HCT116 (cell line): ENCODE measurements around the gene GGNBP2. TPM values are rescaled to one million over a fixed set of nuclear protein-coding genes. Genes with fewer than 3 reads are reported as not detected.

ENCODE experiments used
- ATAC-seq: fragments of 200-7000 bp; cut with Tn5 transposase; 2 replicates; pipeline ENCODE4 v1.9.1; 2020; ENCODE audit warnings: mild to moderate bottlenecking, moderate library complexity
- BruUV-seq: library from RNA; stranded (reverse); fragments of 400-500 nt; replicated peaks from 2 replicates; lab custom pipeline; 2021; lab: Mats Ljungman, UMichigan
- CTCF ChIA-PET: fragments of 300-600 bp; sonication (Branson Sonifier 250); formaldehyde crosslinking; loops from one replicate; lab custom pipeline; 2021; ENCODE audit warnings: antibody characterized with exemption; lab: Charles Lee
- POLR2A ChIA-PET: fragments of 300-600, 350-600 bp; sonication (Branson Sonifier 250); formaldehyde crosslinking; loops from one replicate; lab custom pipeline; 2021; ENCODE audit warnings: antibody characterized with exemption; lab: Charles Lee
- RAD21 ChIA-PET, 2 experiments: fragments of 300-600 bp; sonication (Branson Sonifier 250); formaldehyde crosslinking; loops; one replicate each; lab custom pipeline; 2023; ENCODE audit warnings: low total read pairs in 2 of 2; ENCODE audit not compliant: uncharacterized antibody in 2 of 2, unreplicated experiment in 2 of 2, low non-redundant PET in 1 of 2; lab: Charles Lee
- DNase-seq: peaks from one replicate; pipeline ENCODE4 v3.0.0-alpha.2; 2010; ENCODE audit warnings: low read depth, low spot score
- H2AFZ ChIP-seq: fragments of 200-600 bp; shearing (Covaris generic), sonication (generic); 2 replicates; pipeline ENCODE4 v1.6.1; 2017; ENCODE audit warnings: low read depth, mixed run types, mixed read lengths, antibody characterized with exemption, low read length; ENCODE audit not compliant: poor library complexity, severe bottlenecking
- H3K27ac ChIP-seq: 2 replicates; pipeline ENCODE4 v1.5.1; 2012; ENCODE audit warnings: low read depth, low read length
- H3K27me3 ChIP-seq: fragments of 200-600 bp; sonication (generic); 2 replicates; pipeline ENCODE4 v1.6.1; 2016; ENCODE audit warnings: mixed run types, low read length, mixed read lengths; ENCODE audit not compliant: insufficient read depth
- H3K36me3 ChIP-seq, 2 experiments: fragments of 200-500 bp in 1 of 2; fragments of 200-600 bp in 1 of 2; sonication (Bioruptor generic) in 1 of 2; sonication (generic) in 1 of 2; 2 replicates each; pipeline versions ENCODE4 v1.5.1 to v1.6.1; 2014 to 2016; ENCODE audit warnings: low read length in 2 of 2, inconsistent platforms in 1 of 2, mixed read lengths in 1 of 2, mixed run types in 1 of 2; ENCODE audit not compliant: insufficient read depth in 2 of 2, control insufficient read depth in 1 of 2
- H3K4me1 ChIP-seq, 2 experiments: fragments of 200-600 bp in 1 of 2; sonication (generic) in 1 of 2; 2 replicates each; pipeline versions ENCODE4 v1.5.1 to v1.6.1; 2012 to 2017; ENCODE audit warnings: low read length in 2 of 2, inconsistent platforms in 1 of 2, mild to moderate bottlenecking in 1 of 2, mixed read lengths in 1 of 2, mixed run types in 1 of 2, moderate library complexity in 1 of 2; ENCODE audit not compliant: insufficient read depth in 2 of 2, control insufficient read depth in 1 of 2
- H3K4me2 ChIP-seq: fragments of 200-600 bp; sonication (generic); 2 replicates; pipeline ENCODE4 v1.6.1; 2017; ENCODE audit warnings: mixed run types, low read length, mixed read lengths
- H3K4me3 ChIP-seq, 2 experiments: fragments of 200-600 bp in 1 of 2; sonication (generic) in 1 of 2; replicated peaks in 1 of 2; 2 replicates each; pipeline ENCODE4 v1.5.1; 2011 to 2016; ENCODE audit warnings: low read length in 2 of 2, control low read depth in 1 of 2, low read depth in 1 of 2, mild to moderate bottlenecking in 1 of 2, mixed read lengths in 1 of 2, mixed run types in 1 of 2
- H3K79me2 ChIP-seq: fragments of 200-600 bp; sonication (generic); 2 replicates; pipeline ENCODE4 v1.6.1; 2017; ENCODE audit warnings: mild to moderate bottlenecking, mixed run types, low read length, moderate library complexity, mixed read lengths; ENCODE audit not compliant: insufficient read depth
- H3K9ac ChIP-seq: fragments of 200-600 bp; sonication (generic); 2 replicates; pipeline ENCODE4 v1.6.1; 2016; ENCODE audit warnings: low read length, mixed read lengths
- H3K9me2 ChIP-seq: fragments of 200-600 bp; sonication (generic), shearing (Covaris generic); 2 replicates; pipeline ENCODE4 v1.6.1; 2017; ENCODE audit warnings: mixed run types, mild to moderate bottlenecking, moderate library complexity; ENCODE audit not compliant: insufficient read depth
- H3K9me3 ChIP-seq, 2 experiments: fragments of 200-500 bp in 1 of 2; fragments of 200-600 bp in 1 of 2; sonication (Bioruptor generic) in 1 of 2; sonication (generic) in 1 of 2; 2 replicates each; pipeline ENCODE4 v1.6.1; 2014 to 2017; ENCODE audit warnings: low read length in 2 of 2, mixed read lengths in 2 of 2, inconsistent platforms in 1 of 2, low read depth in 1 of 2, mild to moderate bottlenecking in 1 of 2, mixed run types in 1 of 2, moderate library complexity in 1 of 2; ENCODE audit not compliant: control insufficient read depth in 1 of 2, insufficient read depth in 1 of 2
- H4K20me1 ChIP-seq: fragments of 200-600 bp; sonication (generic), shearing (Covaris generic); 2 replicates; pipeline ENCODE4 v1.6.1; 2017; ENCODE audit warnings: mixed run types, mild to moderate bottlenecking, moderate library complexity; ENCODE audit not compliant: insufficient read depth
- CBX3 ChIP-seq: IDR thresholded peaks from 2 replicates; pipeline ENCODE4 v1.6.1; 2012; ENCODE audit warnings: low read depth
- CTCF ChIP-seq, 3 experiments: fragments of 200-600 bp in 1 of 3; sonication (generic) in 1 of 3; IDR thresholded peaks in 2 of 3; conservative IDR thresholded peaks in 1 of 3; 2 replicates each; pipeline ENCODE4 v1.5.1; 2012 to 2017; ENCODE audit warnings: low read depth in 2 of 3, low read length in 2 of 3, antibody characterized with exemption in 1 of 3, borderline replicate concordance in 1 of 3, control low read depth in 1 of 3, mild to moderate bottlenecking in 1 of 3, mixed read lengths in 1 of 3, mixed run types in 1 of 3, moderate library complexity in 1 of 3; ENCODE audit not compliant: insufficient read depth in 1 of 3
- ELF1 ChIP-seq: IDR thresholded peaks from 2 replicates; pipeline ENCODE4 v1.6.1; 2012; ENCODE audit warnings: low read depth, borderline replicate concordance
- EZH2phosphoT487 ChIP-seq: fragments of 200-600 bp; IDR thresholded peaks from 2 replicates; pipeline ENCODE4 v1.6.1; 2018; ENCODE audit warnings: antibody characterized with exemption, borderline replicate concordance
- JUND ChIP-seq: IDR thresholded peaks from 2 replicates; pipeline ENCODE4 v1.6.1; 2012
- MAX ChIP-seq: IDR thresholded peaks from 2 replicates; pipeline ENCODE4 v1.6.1; 2012
- RAD21 ChIP-seq: IDR thresholded peaks from 2 replicates; pipeline ENCODE4 v1.6.1; 2012; ENCODE audit warnings: low read depth, mild to moderate bottlenecking
- REST ChIP-seq: IDR thresholded peaks from 2 replicates; pipeline ENCODE4 v1.6.1; 2012; ENCODE audit warnings: low read depth
- SIN3A ChIP-seq: IDR thresholded peaks from 2 replicates; pipeline ENCODE4 v1.6.1; 2012; ENCODE audit warnings: low read depth
- SP1 ChIP-seq: IDR thresholded peaks from 2 replicates; pipeline ENCODE4 v1.6.1; 2012; ENCODE audit warnings: low read depth
- SRF ChIP-seq: IDR thresholded peaks from 2 replicates; pipeline ENCODE4 v1.6.1; 2012; ENCODE audit warnings: low read depth
- TCF7L2 ChIP-seq: IDR thresholded peaks from 2 replicates; pipeline ENCODE4 v1.7.0; 2011; ENCODE audit warnings: borderline replicate concordance, inconsistent platforms; ENCODE audit not compliant: insufficient read depth, insufficient read length; ENCODE audit errors: extremely low read depth
- YY1 ChIP-seq: IDR thresholded peaks from 2 replicates; pipeline ENCODE4 v1.6.1; 2011; ENCODE audit warnings: low read length, low read depth, moderate library complexity, mild to moderate bottlenecking; ENCODE audit not compliant: insufficient replicate concordance; ENCODE audit errors: extremely low read depth
- ZBTB33 ChIP-seq: IDR thresholded peaks from 2 replicates; pipeline ENCODE4 v1.6.1; 2011; ENCODE audit warnings: mild to moderate bottlenecking, low read length, moderate library complexity; ENCODE audit not compliant: insufficient replicate concordance; ENCODE audit errors: extremely low read depth
- ZFX ChIP-seq: fragments of 450-650 bp; IDR thresholded peaks from 2 replicates; pipeline ENCODE4 v1.6.1; 2017
- ZNF274 ChIP-seq: fragments of 200-500 bp; sonication (Bioruptor generic); IDR thresholded peaks from 2 replicates; pipeline ENCODE4 v1.6.1; 2014; ENCODE audit warnings: mild to moderate bottlenecking, low read depth, low read length, inconsistent platforms
- intact Hi-C: fragments of 100-400 bp; cut with micrococcal nuclease; formaldehyde crosslinking; loops from 2 replicates; pipeline ENCODE4 v1.10.0; 2022
- total RNA-seq: library from RNA; stranded (reverse); gene quantifications from one replicate; pipeline ENCODE4 v1.2.1, GENCODE V29; 2021; ENCODE audit not compliant: unreplicated experiment

GGNBP2 gene
- total RNA-seq, 1 experiment from 2014 or later = 58.2 TPM

GRCh38 chr17:36506249-36506826 is 38.4 kb upstream of the GGNBP2 start (continued):
- TF ChIP-seq CTCF (IDR thresholded peaks at IDR 0.05 in 2 of 3, conservative IDR thresholded peaks at IDR 0.05 in 1 of 3; ENCODE audit: borderline replicate concordance in 1 of 3, insufficient read depth in 1 of 3, low read depth in 2 of 3, low read length in 2 of 3) (no peak), TCF7L2 (no peak), JUND (no peak), RAD21 (no peak), SRF (no peak), ZFX (no peak), SP1 (no peak), ZBTB33 (no peak), ELF1 (no peak), CBX3 (no peak), SIN3A (no peak)

- Histone ChIP-seq H2AFZ (no peak overlapping the region), H3K9me3 (no peaks in the 10 kb centered on the region), H4K20me1 (no peaks in the 10 kb centered on the region), H3K36me3 (peaks cover 54 to 73% of the 10 kb centered on the region in 2 experiments), H3K4me2 (no peak overlapping the region), H3K27ac (no peak overlapping the region), H3K9ac (no peak overlapping the region), H3K27me3 (no peaks in the 10 kb centered on the region), H3K4me3 (no peak overlapping the region), H3K4me1 (no peaks in the 10 kb centered on the region), H3K79me2 (no peaks in the 10 kb centered on the region), H3K9me2 (no peaks in the 10 kb centered on the region)
- ChIA-PET POLR2A (no interaction called here), CTCF (no interaction called here), RAD21 (no interaction called here)
- intact Hi-C loops = no loop called here
- no peak for TF ChIP-seq EZH2phosphoT487
- no peak for TF ChIP-seq REST
- TF ChIP-seq YY1 = no peak
- no peak for TF ChIP-seq JUND
- no peak for TF ChIP-seq CBX3
- no peak for TF ChIP-seq ZNF274
- no peak for TF ChIP-seq MAX
- no peak for TF ChIP-seq ELF1
- no peak for TF ChIP-seq SIN3A
- no peak for ATAC-seq
- no peak for DNase-seq
- BruUV-seq = no TSS peak
Observed at GRCh38 chr17:36506831-36507230, 37.9 kb upstream of the GGNBP2 start.
